Measurements from ENCODE around the gene FAM222B.

FAM222B gene

GRCh38 chr17:28735242-28735722, 107.3 kb downstream of the FAM222B start:
- no peak for DNase-seq
- Mint-ChIP-seq H3K36me3 (ENCODE audit: low read depth) (peaks cover 10% of the 10 kb centered on the region), H3K4me3 (no peak overlapping the region), H3K4me1 (peaks cover 14% of the 10 kb centered on the region), H3K27me3 (ENCODE audit: low read depth, poor library complexity) (no peaks in the 10 kb centered on the region), H3K9me3 (no peaks in the 10 kb centered on the region), H3K27ac (no peak overlapping the region)
- no peak for TF ChIP-seq CTCF (IDR thresholded peaks at IDR 0.05)

- Mint-ChIP-seq H3K4me3 (no peak overlapping the region), H3K4me1 (peaks cover 16% of the 10 kb centered on the region), H3K36me3 (ENCODE audit: low read depth) (peaks cover 10% of the 10 kb centered on the region), H3K9me3 (no peaks in the 10 kb centered on the region), H3K27me3 (ENCODE audit: low read depth, poor library complexity) (no peaks in the 10 kb centered on the region), H3K27ac (no peak overlapping the region)
- TF ChIP-seq CTCF (IDR thresholded peaks at IDR 0.05): no peak
- DNase-seq: no peak
Observed at GRCh38 chr17:28734712-28735241, 107.8 kb downstream of the FAM222B start.

GRCh38 chr17:28733346-28733745, 109.2 kb downstream of the FAM222B start:
- H3K27ac Mint-ChIP-seq: no peak overlapping the region
- peaks cover 5% of the 10 kb centered on the region for H3K36me3 Mint-ChIP-seq (ENCODE audit: low read depth)
- H3K4me1 Mint-ChIP-seq: peaks cover 15% of the 10 kb centered on the region
- TF ChIP-seq CTCF (IDR thresholded peaks at IDR 0.05): no peak
- no peak overlapping the region for H3K4me3 Mint-ChIP-seq
- no peak for DNase-seq
- H3K9me3 Mint-ChIP-seq: no peaks in the 10 kb centered on the region
- no peaks in the 10 kb centered on the region for H3K27me3 Mint-ChIP-seq (ENCODE audit: low read depth, poor library complexity)

GRCh38 chr17:28729950-28730330, 112.7 kb downstream of the FAM222B start:
- no peak for DNase-seq
- no peak overlapping the region for H3K4me3 Mint-ChIP-seq
- no peak for TF ChIP-seq CTCF (IDR thresholded peaks at IDR 0.05)
- no peaks in the 10 kb centered on the region for H3K36me3 Mint-ChIP-seq (ENCODE audit: low read depth)
- no peaks in the 10 kb centered on the region for H3K27me3 Mint-ChIP-seq (ENCODE audit: low read depth, poor library complexity)
- H3K9me3 Mint-ChIP-seq: no peaks in the 10 kb centered on the region
- H3K27ac Mint-ChIP-seq: peak overlapping the region; percentile 29
- H3K4me1 Mint-ChIP-seq: peaks cover 27% of the 10 kb centered on the region

GRCh38 chr17:28728364-28729200, 114.0 kb downstream of the FAM222B start, which contains the start of gene NEK8:
TSS of gene NEK8 (plus strand) at chr17:28728788. CDS start at chr17:28728814, 26 bp downstream.
- Mint-ChIP-seq H3K4me3 (peak within 1 kb of the TSS; percentile 92), H3K27ac (peak within 1 kb of the TSS; percentile 96), H3K36me3 (ENCODE audit: low read depth) (peaks cover 11% of the 10 kb centered on the region), H3K4me1 (peaks cover 40% of the 10 kb centered on the region), H3K9me3 (no peaks in the 10 kb centered on the region), H3K27me3 (ENCODE audit: low read depth, poor library complexity) (no peaks in the 10 kb centered on the region)
- DNase-seq: peak; percentile 97
- no peak for TF ChIP-seq CTCF (IDR thresholded peaks at IDR 0.05)

All from nephron progenitor cell (in vitro differentiated cells).